Measurements from ENCODE around the gene ACTN4.

Gene ACTN4

DNA sequence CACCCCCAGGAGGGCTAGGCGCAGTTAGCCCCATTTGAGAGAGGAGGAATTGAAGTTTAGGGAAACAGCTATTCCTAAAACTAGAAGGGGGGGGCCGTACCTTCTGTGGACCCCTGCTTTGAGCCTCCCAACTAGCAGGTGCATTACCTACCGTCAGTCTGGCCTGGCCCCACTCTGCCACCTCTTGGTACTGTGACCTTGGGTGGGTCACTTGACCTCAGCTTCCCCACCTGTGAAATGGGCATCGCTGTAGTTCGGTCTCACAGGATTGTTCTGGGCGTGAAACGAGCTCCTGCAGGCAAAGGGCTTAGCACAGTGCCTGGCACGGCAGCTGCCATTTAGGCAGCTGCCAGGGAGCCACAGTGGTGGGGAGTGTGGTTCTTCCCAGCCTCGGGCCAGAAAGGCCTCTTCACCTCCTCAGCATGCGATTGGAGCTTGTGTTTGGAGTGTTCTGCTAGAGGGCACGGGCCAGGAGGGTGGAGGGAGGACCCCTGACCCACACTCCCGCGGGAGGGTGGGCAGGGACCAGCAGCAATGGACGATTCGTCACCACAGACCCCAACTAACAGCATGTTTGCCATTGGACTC, 64.8 kb downstream of the ACTN4 start:
- DNase-seq, result no peak

DNA sequence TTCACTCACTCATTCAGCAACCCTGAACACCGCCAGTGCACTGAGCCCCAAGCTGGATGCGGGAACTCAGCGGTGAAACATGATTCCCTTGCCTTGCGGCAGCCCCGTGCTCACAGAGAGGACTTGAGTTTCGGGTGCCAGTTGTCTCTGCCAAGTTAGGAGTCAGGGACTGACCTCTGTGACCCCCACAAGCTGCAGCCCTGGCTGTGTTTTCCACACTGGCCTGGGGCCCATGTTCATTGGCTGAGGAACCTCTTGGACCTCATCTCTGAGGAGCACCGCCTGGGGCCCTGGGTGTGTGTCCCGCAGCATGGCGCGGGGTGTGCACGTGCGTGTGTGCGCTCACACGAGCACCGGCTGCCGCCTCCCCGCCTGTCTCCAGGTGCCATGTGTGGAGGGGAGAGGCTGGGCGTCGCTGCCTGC, 65.8 kb downstream of the ACTN4 start:
- DNase-seq, result no peak

DNA sequence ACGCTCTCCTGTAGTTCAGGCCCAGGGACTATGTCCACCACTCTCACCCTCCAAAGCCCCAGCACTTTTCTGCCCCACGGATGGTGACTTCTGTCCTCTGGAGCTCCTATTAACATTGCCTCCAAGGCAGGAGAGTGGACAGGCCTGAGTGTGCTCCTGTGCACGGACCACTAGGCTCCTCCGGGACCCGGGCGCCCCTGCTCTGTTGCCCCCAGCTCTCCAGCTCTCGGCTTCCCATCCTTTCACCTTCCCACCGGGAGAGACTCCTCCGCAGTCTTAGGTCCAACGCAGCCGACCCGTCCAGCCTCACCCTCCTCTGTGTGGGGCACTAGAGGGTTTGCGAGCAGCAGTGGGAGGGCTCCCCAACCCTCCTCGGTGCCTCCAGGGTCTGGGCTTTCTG, 66.4 kb downstream of the ACTN4 start:
- no peak for DNase-seq

DNA sequence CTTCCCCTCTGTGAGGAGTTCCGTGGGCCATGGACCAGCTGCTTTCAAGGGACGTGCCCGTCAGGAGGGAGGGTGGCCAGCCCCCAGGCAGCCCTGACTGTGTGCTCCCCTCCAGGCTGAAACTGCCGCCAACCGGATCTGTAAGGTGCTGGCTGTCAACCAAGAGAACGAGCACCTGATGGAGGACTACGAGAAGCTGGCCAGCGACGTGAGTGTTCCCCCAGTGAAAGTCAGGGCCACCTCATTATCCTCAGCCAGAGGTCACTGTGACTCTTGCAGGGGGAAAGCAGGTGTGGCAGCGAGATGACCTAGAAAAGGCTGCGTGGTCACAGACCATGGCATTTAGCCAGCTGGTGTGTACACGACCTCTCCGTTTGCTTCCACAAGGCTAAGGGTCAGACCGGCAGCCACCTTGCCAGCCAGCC, 66.9 kb downstream of the ACTN4 start:
- DNase-seq, result no peak

DNA sequence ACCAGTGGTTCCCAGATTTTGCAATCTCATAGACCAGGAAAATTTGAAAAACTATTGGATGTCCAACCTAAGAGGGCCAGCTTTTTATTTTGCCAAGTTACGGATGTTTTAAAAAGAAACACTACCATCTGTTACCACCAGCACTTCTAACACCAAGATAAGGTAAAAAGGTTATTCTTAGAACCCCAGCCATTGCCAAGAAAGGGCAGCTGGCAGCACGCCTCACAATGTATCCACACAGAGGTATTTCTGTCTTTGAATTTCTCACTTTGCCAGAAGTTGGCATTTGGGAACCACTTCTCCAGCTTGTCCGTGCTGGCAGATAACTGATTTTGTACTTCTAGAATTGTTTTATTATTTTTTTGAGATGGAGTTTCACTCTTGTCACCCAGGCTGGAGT, 68.1 kb downstream of the ACTN4 start:
- no peak for DNase-seq

DNA sequence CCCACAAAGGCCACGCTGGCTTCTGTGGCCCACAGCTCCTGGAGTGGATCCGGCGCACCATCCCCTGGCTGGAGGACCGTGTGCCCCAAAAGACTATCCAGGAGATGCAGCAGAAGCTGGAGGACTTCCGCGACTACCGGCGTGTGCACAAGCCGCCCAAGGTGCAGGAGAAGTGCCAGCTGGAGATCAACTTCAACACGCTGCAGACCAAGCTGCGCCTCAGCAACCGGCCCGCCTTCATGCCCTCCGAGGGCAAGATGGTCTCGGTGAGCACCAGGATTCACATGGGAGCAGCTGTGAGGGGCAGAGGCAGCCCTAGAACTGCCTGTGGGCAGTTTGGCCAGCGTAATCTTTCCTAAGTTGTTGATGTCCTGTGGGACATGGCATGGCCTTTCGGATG, 69.6 kb downstream of the ACTN4 start:
- DNase-seq, result no peak

DNA sequence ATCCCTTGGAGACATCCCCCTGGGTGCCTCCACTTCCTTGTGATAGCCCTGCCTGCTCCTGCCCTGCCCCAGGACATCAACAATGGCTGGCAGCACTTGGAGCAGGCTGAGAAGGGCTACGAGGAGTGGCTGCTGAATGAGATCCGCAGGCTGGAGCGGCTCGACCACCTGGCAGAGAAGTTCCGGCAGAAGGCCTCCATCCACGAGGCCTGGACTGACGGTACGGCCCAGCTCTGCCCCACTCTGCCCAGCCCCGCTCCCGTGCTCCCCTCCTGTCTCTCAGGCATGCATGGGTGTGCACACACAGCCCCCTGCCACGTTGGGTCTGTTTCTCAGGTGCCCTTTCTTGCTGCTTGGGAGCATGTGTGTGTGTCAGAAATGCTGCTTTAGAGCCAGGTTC, 70.4 kb downstream of the ACTN4 start:
- no peak for DNase-seq

DNA sequence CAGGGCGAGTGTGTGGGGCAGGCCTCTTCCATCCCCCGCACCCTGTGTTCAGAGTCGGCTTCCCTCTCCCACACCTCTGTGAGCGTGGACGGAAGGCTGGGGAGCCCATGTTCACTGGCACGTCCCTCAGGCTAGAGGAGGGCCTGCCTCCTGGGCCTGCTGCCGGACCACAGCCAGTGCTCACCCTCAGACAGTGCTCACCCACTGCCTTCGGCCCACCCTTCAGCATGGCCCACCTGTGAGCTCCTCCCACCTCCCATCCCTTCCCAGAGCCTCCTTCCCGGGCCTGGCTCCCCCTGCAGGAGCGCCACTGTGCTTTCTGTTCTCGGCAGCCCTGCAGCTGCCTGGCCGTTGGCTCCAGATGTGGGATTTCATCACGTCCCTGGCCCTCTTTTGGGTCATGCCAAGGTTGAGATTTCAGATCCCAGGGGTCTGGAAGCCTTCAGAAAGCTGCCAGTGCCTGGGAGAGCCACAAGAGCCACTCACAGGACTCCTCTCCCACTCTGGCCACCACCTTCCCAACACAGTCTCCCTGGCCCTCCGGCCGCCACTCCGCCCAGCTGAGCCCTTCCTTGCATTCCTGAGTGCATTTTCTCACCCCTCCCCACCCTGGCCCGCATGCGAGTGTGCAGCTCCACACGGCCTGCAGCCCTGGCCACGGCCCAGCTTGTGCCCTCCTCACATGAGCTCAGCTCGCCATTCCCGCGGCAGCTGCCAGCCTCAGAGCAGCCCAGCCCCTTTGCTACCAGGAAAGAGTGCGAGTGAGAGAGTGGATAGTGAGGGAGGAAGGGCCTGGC, 71.5 kb downstream of the ACTN4 start:
- DNase-seq, result no peak

DNA sequence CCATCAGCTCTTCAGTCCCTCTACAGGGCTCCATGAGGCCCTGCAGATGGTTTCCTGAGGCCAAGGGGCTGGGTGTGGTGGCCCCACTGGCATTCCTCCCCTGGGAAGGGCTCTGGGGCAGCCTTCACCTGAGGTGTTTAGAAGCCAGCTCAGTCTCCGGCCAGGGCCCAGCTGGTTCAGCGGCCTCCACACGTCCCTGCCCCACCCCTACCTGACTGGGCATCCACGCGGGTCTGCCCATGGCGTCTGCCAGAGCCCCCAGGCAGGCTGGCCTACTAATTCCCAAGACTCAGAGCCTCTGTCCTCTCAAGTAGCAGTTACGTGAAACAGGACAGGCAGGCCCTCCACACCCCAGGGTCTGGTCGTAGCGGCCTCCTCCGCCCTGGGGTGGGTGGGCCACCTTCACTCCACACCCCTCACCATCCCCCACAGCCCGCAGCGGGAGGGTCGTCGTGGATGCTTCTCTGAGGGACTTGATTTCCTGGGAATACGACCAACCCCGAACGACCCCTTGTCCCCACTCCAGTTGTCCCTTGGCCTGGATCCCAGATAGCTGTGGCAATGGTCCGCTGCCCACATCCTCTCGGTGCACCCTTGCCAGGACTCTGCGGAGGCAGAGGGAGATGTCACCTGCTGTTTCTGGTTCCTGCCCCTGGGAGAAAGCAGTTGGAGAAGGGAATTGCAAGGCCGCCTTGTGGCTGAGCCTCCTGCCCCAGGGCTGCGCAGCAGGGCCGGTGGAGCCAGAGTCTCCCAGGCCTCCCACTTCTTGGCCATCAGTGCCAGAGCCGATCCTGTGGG, 72.5 kb downstream of the ACTN4 start:
- DNase-seq, result no peak

DNA sequence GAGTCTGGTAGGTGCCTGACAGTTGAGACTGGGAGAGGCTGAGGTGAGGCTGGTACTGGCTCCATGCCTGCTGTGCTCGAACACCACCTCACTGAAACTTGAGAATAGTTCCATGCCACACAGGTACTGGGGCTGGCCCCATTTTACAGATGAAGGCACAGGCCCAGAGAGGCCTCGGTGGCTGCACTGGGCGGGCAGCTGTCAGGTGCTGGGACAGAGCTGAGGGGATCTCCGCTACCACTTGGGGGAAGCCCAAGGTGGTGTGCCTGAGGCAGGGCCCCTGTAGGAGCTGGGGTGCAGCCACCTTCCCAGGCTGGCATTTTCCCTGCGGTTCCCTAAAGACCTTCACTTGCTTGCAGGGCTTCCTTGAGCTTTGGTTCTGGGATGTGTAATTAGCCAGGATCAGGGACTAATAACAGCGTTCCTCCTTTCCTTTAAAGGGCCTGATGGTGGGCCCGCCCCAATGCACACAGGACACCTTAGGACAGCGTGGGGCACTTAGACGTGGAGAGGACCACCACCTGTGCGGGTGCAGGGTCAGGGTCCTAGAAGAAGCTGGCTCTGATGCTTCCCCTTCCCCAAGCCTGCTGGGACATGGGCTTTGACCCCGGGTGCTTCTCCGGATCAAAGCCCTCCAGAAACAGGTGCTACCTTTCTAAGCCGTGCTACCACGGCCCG, 73.2 kb downstream of the ACTN4 start:
- DNase-seq, result no peak

DNA sequence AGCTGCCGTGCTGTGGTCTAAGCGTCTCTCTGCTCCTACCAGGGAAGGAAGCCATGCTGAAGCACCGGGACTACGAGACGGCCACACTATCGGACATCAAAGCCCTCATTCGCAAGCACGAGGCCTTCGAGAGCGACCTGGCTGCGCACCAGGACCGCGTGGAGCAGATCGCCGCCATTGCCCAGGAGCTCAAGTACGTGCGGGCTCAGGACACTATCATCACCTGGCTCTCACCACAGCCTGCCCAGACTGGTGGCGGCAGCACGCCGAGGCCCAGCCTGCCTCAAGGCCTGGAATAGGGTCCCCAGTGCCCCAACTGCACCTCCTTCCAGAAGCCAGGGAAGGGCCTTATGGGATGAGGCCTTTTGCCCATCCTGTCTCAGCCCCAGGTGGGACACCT, 74.0 kb downstream of the ACTN4 start:
- no peak for DNase-seq

DNA sequence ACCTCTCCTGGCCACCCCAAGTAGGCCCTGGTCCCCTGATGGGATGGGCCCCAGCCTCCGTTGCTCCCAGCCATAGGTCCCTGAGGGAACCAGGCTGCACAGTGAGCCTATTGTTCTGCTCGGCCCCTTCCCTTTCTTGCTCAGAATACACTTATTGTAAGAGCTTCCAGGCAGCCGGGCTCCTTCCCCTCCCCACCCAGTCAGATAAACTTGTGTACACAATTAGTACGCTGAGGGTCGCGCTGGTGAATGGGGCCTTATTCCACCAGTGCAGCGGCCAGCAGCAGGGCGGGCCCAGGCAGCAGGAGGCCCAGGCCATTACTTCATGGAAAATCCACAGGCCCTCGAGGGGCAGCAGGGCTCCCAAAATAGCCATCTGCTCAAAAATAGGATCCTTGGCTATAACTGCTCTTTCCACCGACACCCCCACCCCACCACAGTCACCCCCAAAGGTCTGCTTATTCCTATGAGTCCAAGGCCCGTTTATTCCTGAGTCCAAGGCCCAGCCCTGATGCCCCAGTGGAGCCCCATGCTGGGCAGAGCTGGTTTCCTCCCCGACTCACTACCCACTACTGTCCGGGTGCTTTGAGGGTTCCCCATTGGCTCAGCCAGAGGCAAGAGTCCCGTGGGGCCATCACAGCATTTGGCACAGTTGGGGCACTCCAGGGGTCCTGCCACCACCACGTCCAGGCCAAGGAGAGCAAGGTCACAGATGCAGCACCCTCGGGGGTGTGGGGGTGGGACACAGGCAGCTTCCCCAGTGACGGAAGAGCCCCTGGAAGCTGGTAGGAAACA, 74.7 kb downstream of the ACTN4 start:
- no peak for DNase-seq

DNA sequence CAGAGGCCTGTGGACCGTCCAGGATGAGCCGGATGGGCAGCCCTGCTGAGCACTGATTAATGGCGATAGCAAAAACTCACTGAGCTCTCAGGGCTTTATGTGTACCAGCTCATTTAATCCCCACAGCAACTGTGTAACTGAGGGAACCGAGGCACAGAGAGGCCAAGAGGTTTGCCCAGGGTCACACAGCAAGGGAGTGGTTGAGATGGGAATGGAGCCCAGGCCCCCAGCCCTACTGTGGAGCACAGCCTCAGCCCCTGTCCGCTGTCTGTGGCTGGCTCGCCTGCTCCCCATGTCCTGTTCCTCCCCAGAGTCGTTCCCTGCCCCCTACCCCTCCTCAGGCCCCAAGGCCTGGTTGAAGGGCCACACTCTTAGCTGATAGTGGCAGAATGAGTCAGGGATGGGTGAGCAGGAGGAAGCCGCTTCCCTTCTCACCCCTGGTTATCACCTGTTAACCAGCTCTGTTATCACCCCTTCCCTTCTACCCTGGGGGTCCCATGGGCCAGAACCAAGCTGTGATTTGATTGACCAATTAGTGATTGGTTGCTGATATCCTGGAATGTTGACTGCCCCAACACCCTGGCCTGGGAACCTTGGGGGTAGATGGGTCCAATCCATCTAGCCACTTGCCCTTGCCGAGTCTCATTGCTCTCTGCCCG, 75.6 kb downstream of the ACTN4 start:
- no peak for DNase-seq

DNA sequence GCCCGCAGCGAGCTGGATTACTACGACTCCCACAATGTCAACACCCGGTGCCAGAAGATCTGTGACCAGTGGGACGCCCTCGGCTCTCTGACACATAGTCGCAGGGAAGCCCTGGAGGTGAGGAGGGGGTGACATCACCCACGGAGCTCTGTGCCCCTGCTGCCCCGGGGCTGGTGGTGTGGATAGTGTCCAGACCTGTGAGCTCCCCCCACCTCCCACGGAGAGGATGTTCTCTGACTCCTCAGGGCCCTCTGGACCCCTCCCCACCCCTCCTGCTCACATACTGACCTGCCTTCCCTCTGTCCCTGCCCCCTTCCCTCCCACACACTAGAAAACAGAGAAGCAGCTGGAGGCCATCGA, 76.1 kb downstream of the ACTN4 start:
- no peak for DNase-seq

DNA sequence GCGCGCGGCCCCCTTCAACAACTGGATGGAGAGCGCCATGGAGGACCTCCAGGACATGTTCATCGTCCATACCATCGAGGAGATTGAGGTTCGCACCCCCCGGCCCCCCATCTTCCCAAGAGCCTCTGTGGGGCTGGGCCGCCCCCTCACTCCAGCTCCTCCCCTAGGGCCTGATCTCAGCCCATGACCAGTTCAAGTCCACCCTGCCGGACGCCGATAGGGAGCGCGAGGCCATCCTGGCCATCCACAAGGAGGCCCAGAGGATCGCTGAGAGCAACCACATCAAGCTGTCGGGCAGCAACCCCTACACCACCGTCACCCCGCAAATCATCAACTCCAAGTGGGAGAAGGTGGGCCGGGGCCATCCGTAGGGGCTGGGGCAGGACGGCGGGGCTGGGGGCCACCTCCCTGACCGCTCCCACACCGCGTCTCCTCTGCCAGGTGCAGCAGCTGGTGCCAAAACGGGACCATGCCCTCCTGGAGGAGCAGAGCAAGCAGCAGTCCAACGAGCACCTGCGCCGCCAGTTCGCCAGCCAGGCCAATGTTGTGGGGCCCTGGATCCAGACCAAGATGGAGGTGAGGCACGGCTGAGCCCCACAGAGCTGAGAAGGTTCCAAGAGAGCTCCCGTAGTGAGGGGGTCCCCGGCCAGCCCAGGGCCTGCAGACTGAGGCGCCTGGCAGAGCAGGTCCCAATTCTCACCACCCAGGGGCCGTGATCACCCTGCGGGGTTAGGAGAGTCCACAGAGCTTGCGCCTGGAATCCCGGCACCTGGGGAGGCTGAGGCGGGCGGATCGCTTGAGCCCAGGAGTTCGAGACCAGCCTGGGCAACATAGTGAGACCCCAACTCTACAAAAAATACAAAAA, 76.8 kb downstream of the ACTN4 start:
- DNase-seq, result no peak

DNA sequence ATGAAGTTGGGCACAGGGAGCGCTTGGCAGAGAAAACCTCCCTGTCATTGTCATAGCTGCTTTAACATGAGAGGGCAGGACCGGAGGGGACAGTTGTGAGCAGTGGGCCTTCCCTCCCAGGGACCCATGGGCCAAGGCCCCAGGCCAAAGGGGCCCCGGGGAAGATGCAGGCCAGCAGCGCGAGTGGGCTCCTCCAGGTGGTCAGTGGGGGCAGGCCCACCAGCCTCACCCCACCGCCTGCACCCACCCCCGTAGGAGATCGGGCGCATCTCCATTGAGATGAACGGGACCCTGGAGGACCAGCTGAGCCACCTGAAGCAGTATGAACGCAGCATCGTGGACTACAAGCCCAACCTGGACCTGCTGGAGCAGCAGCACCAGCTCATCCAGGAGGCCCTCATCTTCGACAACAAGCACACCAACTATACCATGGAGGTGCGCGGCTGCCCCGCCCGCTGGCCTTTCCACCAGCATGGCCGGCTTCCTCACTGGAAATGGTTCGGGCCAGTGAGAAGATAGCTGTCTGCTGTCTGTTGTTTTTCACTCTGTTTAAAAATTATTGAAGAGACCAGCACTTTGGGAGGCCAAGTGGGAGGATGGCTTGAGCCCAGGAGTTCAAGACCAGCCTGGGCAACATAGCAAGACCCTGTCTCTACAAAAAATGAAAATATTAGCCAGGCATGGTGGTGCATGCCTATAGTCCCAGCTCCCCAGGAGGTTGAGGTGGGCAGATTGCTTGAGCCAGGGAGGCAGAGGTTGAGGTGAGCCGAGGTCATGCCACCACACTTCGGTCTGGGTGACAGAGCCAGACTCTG, 78.2 kb downstream of the ACTN4 start:
- DNase-seq, result no peak

DNA sequence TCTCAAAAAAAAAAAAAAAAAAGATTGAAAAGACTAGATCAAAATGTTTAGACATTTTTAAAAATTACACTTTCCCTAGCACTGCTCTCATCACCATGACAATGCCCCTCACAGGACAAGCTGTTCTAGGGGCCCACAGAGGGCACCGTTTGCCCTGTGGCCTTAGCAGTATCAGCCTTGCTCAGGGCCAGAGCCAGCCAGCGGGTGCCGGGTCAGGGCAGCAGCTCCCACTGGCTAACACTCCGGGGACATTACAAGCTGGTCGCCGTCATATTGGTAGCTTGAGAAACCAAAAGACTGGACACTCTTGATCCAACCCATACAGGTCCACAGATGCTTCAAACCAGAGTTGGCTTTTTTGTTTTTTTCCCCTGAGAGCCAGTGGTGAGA, 78.8 kb downstream of the ACTN4 start:
- no peak for DNase-seq

DNA sequence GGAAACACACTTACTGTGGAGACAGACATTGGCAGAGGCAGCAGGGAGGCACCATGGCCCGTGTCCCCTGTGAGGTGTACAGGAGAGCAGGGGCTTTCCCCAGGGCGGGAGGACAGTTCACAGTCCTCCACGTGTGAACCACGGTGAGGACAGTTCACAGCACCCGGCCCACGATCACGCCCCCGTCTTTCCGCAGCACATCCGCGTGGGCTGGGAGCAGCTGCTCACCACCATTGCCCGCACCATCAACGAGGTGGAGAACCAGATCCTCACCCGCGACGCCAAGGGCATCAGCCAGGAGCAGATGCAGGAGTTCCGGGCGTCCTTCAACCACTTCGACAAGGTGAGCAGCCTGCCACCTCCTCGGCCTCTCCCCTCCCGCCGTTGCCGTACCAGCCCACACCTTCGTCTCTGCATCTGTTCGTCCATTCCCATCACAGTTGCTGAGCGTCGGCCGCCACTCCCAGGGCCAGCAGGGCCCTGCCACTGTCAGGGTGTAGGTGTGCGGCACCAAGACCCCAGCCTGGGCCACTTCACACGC, 79.4 kb downstream of the ACTN4 start:
- no peak for DNase-seq

DNA sequence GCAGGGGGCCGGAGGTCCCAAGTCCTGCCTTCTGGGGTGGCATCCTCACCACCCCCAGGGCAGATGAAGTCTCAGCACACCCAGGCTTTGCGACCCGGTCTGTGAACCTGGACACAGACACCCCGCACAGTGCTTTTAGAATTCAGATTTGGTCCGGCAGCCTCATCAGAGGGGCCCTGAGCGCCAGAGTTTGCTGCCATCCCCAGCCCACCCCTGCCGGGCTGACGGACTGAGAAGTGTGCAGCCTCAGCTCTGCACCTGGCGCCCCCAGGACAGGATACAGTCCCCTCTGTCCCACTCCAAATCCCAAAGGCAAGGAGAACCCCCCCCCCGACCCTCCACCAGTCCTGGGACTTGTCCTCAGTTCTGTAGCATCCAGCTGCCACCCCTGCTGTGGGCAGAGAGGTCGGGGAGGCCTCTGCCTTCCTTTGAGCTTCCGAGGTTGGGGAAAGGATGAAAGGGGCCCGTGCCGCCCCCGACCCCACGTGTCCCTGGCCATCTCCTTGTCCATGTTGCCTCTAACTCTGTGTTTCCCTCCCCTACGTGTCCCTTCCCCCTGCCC, 79.9 kb downstream of the ACTN4 start:
- DNase-seq, result no peak
